Gastroesophageal sphincter (tissue), 3 donors: ENCODE data around the gene LRFN2.

Experiments
- CTCF ChIP-seq, 4 experiments: fragments of 200-600 bp in 2 of 4; fragments of 450-650 bp in 2 of 4; sonication (generic) in 1 of 4; IDR thresholded peaks; one replicate each; pipeline ENCODE4 v1.5.1; 2017 to 2019; ENCODE audit warnings: antibody characterized with exemption in 4 of 4, mild to moderate bottlenecking in 2 of 4, moderate library complexity in 2 of 4
- EP300 ChIP-seq: sonication (generic); formaldehyde crosslinking; IDR thresholded peaks from one replicate; pipeline ENCODE4 v1.6.1; 2017; ENCODE audit warnings: antibody characterized with exemption, mild to moderate bottlenecking
- POLR2A ChIP-seq, 2 donors: fragments of 450-650 bp; IDR thresholded peaks; one replicate each; pipeline ENCODE4 v1.6.1; 2017; ENCODE audit warnings: antibody characterized with exemption in 2 of 2, mild to moderate bottlenecking in 2 of 2, moderate library complexity in 1 of 2
- POLR2AphosphoS5 ChIP-seq: sonication (generic); formaldehyde crosslinking; IDR thresholded peaks from one replicate; pipeline ENCODE4 v1.6.1; 2017; ENCODE audit warnings: antibody characterized with exemption

GRCh38 chr6:40413239-40413638 lies 173.9 kb downstream of the LRFN2 start:
- TF ChIP-seq CTCF (IDR thresholded peaks at IDR 0.05) = no peak
- TF ChIP-seq POLR2A (IDR thresholded peaks at IDR 0.05) = no peak
- TF ChIP-seq POLR2AphosphoS5 = no peak
- TF ChIP-seq EP300 = no peak
